GM23248 (cell line): Measurements from ENCODE around the gene TMEM121B. TPM values are rescaled to one million over a fixed set of nuclear protein-coding genes. Genes with fewer than 3 reads are reported as not detected.

ENCODE experiments used
- DNase-seq: peaks from one replicate; pipeline ENCODE4 v3.0.0-alpha.2; 2015
- H2AFZ ChIP-seq: fragments of 200-600 bp; sonication (generic); 2 replicates; pipeline ENCODE4 v1.6.1; 2016; ENCODE audit warnings: antibody characterized with exemption
- H3F3A ChIP-seq: fragments of 200-600 bp; sonication (generic); 2 replicates; pipeline ENCODE4 v1.6.1; 2016; ENCODE audit warnings: mild to moderate bottlenecking, antibody characterized with exemption, mixed run types; ENCODE audit not compliant: insufficient read depth
- H3K27ac ChIP-seq: fragments of 200-600 bp; sonication (generic); 2 replicates; pipeline ENCODE4 v1.5.1; 2016; ENCODE audit warnings: mild to moderate bottlenecking
- H3K27me3 ChIP-seq: fragments of 200-600 bp; sonication (generic); replicated peaks from 2 replicates; pipeline ENCODE4 v1.6.1; 2016; ENCODE audit warnings: mild to moderate bottlenecking; ENCODE audit not compliant: insufficient read depth
- H3K36me3 ChIP-seq: fragments of 200-600 bp; sonication (generic); 2 replicates; pipeline ENCODE4 v1.6.1; 2016; ENCODE audit warnings: low read depth, mild to moderate bottlenecking
- H3K4me1 ChIP-seq: fragments of 200-600 bp; sonication (generic); 2 replicates; pipeline ENCODE4 v1.6.1; 2016; ENCODE audit warnings: mild to moderate bottlenecking; ENCODE audit not compliant: insufficient read depth
- H3K4me2 ChIP-seq: fragments of 200-600 bp; sonication (generic); one replicate; pipeline ENCODE4 v1.6.1; 2016; ENCODE audit warnings: mild to moderate bottlenecking; ENCODE audit not compliant: unreplicated experiment
- H3K4me3 ChIP-seq: fragments of 200-600 bp; sonication (generic); 2 replicates; pipeline ENCODE4 v1.5.1; 2016; ENCODE audit warnings: mild to moderate bottlenecking
- H3K79me2 ChIP-seq: fragments of 200-600 bp; sonication (generic); 2 replicates; pipeline ENCODE4 v1.6.1; 2016; ENCODE audit warnings: mild to moderate bottlenecking; ENCODE audit not compliant: insufficient read depth
- H3K9ac ChIP-seq: fragments of 200-600 bp; sonication (generic); 2 replicates; pipeline ENCODE4 v1.6.1; 2016; ENCODE audit warnings: mild to moderate bottlenecking
- H3K9me2 ChIP-seq: fragments of 200-600 bp; sonication (generic); 2 replicates; pipeline ENCODE4 v1.6.1; 2016; ENCODE audit warnings: mixed run types, mild to moderate bottlenecking, moderate library complexity; ENCODE audit not compliant: insufficient read depth
- H3K9me3 ChIP-seq: fragments of 200-600 bp; sonication (generic); one replicate; pipeline ENCODE4 v1.6.1; 2017; ENCODE audit warnings: low read depth
- H4K20me1 ChIP-seq: fragments of 200-600 bp; sonication (generic); 2 replicates; pipeline ENCODE4 v1.6.0; 2016; ENCODE audit not compliant: insufficient read depth
- EZH2 ChIP-seq: fragments of 200-600 bp; sonication (generic); IDR thresholded peaks from 2 replicates; pipeline ENCODE4 v1.6.1; 2018; ENCODE audit warnings: antibody characterized with exemption, mild to moderate bottlenecking; ENCODE audit not compliant: insufficient read depth, poor library complexity, severe bottlenecking
- EZH2phosphoT487 ChIP-seq: fragments of 200-600 bp; sonication (generic); IDR thresholded peaks from 2 replicates; pipeline ENCODE4 v1.6.1; 2018; ENCODE audit warnings: antibody characterized with exemption, moderate library complexity, mild to moderate bottlenecking, low read depth; ENCODE audit not compliant: insufficient read depth
- WGBS, 2 experiments: methylation state at CpG; one replicate each; pipeline ENCODE4 v1.1.6; 2015 to 2017; ENCODE audit warnings: low lambda C conversion rate in 2 of 2, low coverage in 1 of 2; ENCODE audit errors: missing lambda C conversion rate in 2 of 2; 5-methylcytosine and 5-hydroxymethylcytosine counted together
- in situ Hi-C: fragments of 300-500 bp; cut with MboI; formaldehyde crosslinking; loops from 2 replicates; pipeline ENCODE4 v1.15.0; 2020
- polyA plus RNA-seq: library from polyadenylated mRNA; unstranded; fragments of >200 nt; fragmentation: Nextera tagmentation; extraction: Ambion mirVana; gene quantifications from 2 replicates; pipeline ENCODE4 v1.2.1, GENCODE V29; 2016
- total RNA-seq: library from RNA; depleted of rRNA; stranded (reverse); fragments of >200 nt; shearing (Covaris generic); gene quantifications from 2 replicates; pipeline ENCODE4 v1.2.3, GENCODE V29; 2014

TMEM121B gene
- total and polyA plus RNA-seq, 2 experiments from 2014 or later: 0.11 TPM; not detected in 1

DNA sequence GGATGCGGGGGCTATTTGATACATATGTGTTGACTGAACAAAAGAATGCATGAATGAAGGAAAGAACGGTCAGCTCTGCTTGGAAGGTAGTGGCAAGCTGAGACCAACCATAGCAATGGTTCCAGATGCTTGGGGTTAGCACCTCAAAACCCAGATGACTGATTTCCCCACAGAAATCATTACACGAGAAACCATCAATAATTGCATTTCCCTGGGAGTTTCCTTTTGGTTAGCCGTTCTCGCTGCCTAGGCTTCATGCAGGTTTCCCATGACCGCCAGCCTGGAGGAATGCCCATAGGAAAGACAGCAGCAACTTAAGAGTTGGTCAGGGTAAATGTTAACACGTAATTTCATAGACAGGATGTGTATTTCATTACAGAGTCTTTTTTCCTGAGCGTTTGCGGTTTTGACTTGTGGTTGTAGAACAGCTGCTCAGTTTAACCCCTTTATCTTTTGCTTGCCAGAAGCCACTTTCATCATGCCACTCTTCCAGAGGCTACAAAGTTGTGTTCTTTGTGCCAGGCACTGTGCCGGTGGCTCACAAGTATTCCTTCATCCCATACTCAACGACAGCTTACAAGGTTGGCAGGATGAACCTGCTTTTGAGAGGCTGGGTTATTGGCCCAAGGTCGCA lies 33.5 kb downstream of the TMEM121B start:
- TF ChIP-seq EZH2phosphoT487: no peak
- TF ChIP-seq EZH2: no peak
- Histone ChIP-seq H4K20me1 (no peaks in the 10 kb centered on the region), H3K4me1 (peaks cover 11% of the 10 kb centered on the region), H3K27ac (no peak overlapping the region), H3K4me3 (no peak overlapping the region), H3K79me2 (peaks cover 77% of the 10 kb centered on the region), H3K9me3 (no peaks in the 10 kb centered on the region), H3K9ac (no peak overlapping the region), H3F3A (no peaks in the 10 kb centered on the region), H3K9me2 (no peaks in the 10 kb centered on the region), H2AFZ (no peak overlapping the region), H3K27me3 (no peaks in the 10 kb centered on the region), H3K36me3 (no peaks in the 10 kb centered on the region), H3K4me2 (no peak overlapping the region)
- 94 to 97% methylated on average over 12 of the region's 12 CpGs for WGBS, 2 experiments
- DNase-seq: no peak
- in situ Hi-C loops: no loop called here

- no peaks in the 10 kb centered on the region for H3F3A ChIP-seq
- no peaks in the 10 kb centered on the region for H3K9me3 ChIP-seq
- peaks cover 11% of the 10 kb centered on the region for H3K4me1 ChIP-seq
- H4K20me1 ChIP-seq: no peaks in the 10 kb centered on the region
- TF ChIP-seq EZH2phosphoT487: no peak
- no peak for TF ChIP-seq EZH2
- H3K79me2 ChIP-seq: peaks cover 70% of the 10 kb centered on the region
- H3K4me2 ChIP-seq: peak overlapping the region; percentile 74
- no peaks in the 10 kb centered on the region for H3K9me2 ChIP-seq
- WGBS, 2 experiments: 53 to 55% methylated on average over 10 of the region's 10 CpGs
- no peaks in the 10 kb centered on the region for H3K27me3 ChIP-seq
- H3K36me3 ChIP-seq: no peaks in the 10 kb centered on the region
- H3K27ac ChIP-seq: no peak overlapping the region
- peak overlapping the region; percentile 81; the same call in 1 of the 2 replicates for H3K4me3 ChIP-seq
- in situ Hi-C loops: no loop called here
- H3K9ac ChIP-seq: no peak overlapping the region
- H2AFZ ChIP-seq: no peak overlapping the region
- peak; percentile 36 for DNase-seq
Observed at GRCh38 chr22:17086788-17087497, 34.2 kb downstream of the TMEM121B start.

GRCh38 chr22:17086296-17086695 lies 34.9 kb downstream of the TMEM121B start:
- peak; percentile 23 for DNase-seq
- H3F3A ChIP-seq: no peaks in the 10 kb centered on the region
- H2AFZ ChIP-seq: peak overlapping the region; percentile 96
- 60 to 65% methylated on average over 7 of the region's 7 CpGs for WGBS, 2 experiments
- peaks cover 11% of the 10 kb centered on the region for H3K4me1 ChIP-seq
- H3K79me2 ChIP-seq: peaks cover 63% of the 10 kb centered on the region
- H3K9me3 ChIP-seq: no peaks in the 10 kb centered on the region
- peak overlapping the region; percentile 87; the same call in 1 of the 2 replicates for H3K9ac ChIP-seq
- H4K20me1 ChIP-seq: no peaks in the 10 kb centered on the region
- H3K4me3 ChIP-seq: peak overlapping the region; percentile 81
- in situ Hi-C loops: no loop called here
- H3K4me2 ChIP-seq: peak overlapping the region; percentile 74
- no peak for TF ChIP-seq EZH2phosphoT487
- TF ChIP-seq EZH2: no peak
- H3K27ac ChIP-seq: no peak overlapping the region
- H3K36me3 ChIP-seq: no peaks in the 10 kb centered on the region
- H3K27me3 ChIP-seq: no peaks in the 10 kb centered on the region
- H3K9me2 ChIP-seq: no peaks in the 10 kb centered on the region

DNA sequence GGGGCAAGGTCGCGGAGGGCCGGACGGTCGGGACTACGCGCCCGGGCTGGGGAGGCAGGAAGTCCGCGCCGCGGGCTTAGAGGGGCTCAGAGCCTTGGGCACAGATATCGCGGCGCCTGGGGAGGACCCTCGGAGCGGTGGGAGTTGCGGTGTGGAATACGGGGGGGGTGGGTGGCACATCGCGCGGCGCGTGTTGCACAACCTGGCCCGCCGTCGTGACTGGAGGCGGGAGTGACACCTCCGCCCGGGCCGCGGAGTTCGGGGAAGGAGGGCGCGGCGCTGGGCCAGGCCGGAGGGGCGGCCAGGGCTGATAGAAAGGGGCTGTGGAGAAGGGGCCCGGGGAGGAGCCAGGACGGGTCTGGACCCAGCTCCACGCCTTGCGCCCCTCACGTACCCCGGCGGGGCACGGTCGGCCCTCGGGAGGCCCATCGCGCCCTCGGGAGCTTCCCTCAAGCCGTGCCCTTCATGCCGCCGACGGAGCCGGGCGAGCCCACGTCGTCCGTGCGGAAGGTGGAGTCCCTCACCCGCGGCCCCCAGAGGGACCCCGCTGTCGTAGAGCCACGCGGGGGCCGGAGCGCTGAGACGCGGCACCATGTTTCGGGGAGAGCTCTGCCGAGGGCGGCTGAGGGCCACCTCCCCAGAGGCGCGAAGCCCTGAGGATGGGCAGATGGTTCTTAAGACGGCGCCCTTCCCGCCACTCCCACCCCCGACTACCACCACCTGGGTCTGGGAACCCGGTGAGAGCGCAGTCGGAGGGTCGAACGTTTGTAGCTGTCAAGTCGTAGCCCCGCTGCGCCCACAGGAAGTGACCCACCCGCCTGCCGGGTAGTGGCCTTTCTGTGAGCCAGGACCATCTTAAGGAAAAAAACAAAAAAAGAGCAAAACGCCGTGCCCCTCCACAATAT lies 35.6 kb downstream of the TMEM121B start:
- peaks cover 11% of the 10 kb centered on the region for H3K4me1 ChIP-seq
- peak overlapping the region; percentile 96 for H2AFZ ChIP-seq
- TF ChIP-seq EZH2 (no peak), EZH2phosphoT487 (no peak)
- peak overlapping the region; percentile 81 for H3K4me3 ChIP-seq
- peak overlapping the region; percentile 87 for H3K9ac ChIP-seq
- 2 to 3% methylated on average over 70 to 79 of the region's 92 CpGs for WGBS, 2 experiments
- no peaks in the 10 kb centered on the region for H3K9me2 ChIP-seq
- H3F3A ChIP-seq: no peaks in the 10 kb centered on the region
- peak overlapping the region; percentile 74 for H3K4me2 ChIP-seq
- no peaks in the 10 kb centered on the region for H3K36me3 ChIP-seq
- in situ Hi-C loops: no loop called here
- H3K27ac ChIP-seq: peak overlapping the region; percentile 67
- no peaks in the 10 kb centered on the region for H3K9me3 ChIP-seq
- peak; percentile 68 for DNase-seq
- peaks cover 56% of the 10 kb centered on the region for H3K79me2 ChIP-seq
- H4K20me1 ChIP-seq: no peaks in the 10 kb centered on the region
- no peaks in the 10 kb centered on the region for H3K27me3 ChIP-seq
